GM23338 (cell line): ENCODE measurements around the gene DOCK2. TPM values are rescaled to one million over a fixed set of nuclear protein-coding genes. Genes with fewer than 3 reads are reported as not detected.

Source experiments
- ATAC-seq: fragments of 200-7000 bp; cut with Tn5 transposase; 3 replicates; pipeline ENCODE4 v1.9.1; 2020
- DNase-seq: peaks from one replicate; pipeline ENCODE4 v3.0.0-alpha.2; 2015; ENCODE audit warnings: low spot score
- H2AFZ ChIP-seq: fragments of 200-600 bp; sonication (generic); 2 replicates; pipeline ENCODE4 v1.8.0; 2016; ENCODE audit warnings: antibody characterized with exemption, mild to moderate bottlenecking, moderate library complexity
- H3F3A ChIP-seq: fragments of 200-600 bp; sonication (generic); replicated peaks from 2 replicates; pipeline ENCODE4 v1.8.0; 2017; ENCODE audit warnings: antibody characterized with exemption, mixed run types, low read depth
- H3K27ac ChIP-seq: fragments of 200-600 bp; sonication (generic); 2 replicates; pipeline ENCODE4 v1.6.1; 2016; ENCODE audit warnings: low read depth
- H3K27me3 ChIP-seq: fragments of 200-600 bp; sonication (generic); 2 replicates; pipeline ENCODE4 v1.8.0; 2016; ENCODE audit warnings: mild to moderate bottlenecking, mixed run types, moderate library complexity; ENCODE audit not compliant: insufficient read depth
- H3K36me3 ChIP-seq: fragments of 200-600 bp; sonication (generic); 2 replicates; pipeline ENCODE4 v1.8.0; 2016; ENCODE audit warnings: mild to moderate bottlenecking; ENCODE audit not compliant: insufficient read depth
- H3K4me1 ChIP-seq: fragments of 200-600 bp; sonication (generic); 2 replicates; pipeline ENCODE4 v1.8.0; 2016; ENCODE audit warnings: mild to moderate bottlenecking, moderate library complexity; ENCODE audit not compliant: insufficient read depth
- H3K4me2 ChIP-seq: fragments of 200-600 bp; sonication (generic); 2 replicates; pipeline ENCODE4 v1.7.1; 2017; ENCODE audit warnings: mixed run types
- H3K4me3 ChIP-seq: fragments of 200-600 bp; sonication (generic); 2 replicates; pipeline ENCODE4 v1.6.1; 2016; ENCODE audit warnings: mixed run types
- H3K79me2 ChIP-seq: fragments of 200-600 bp; sonication (generic); replicated peaks from 2 replicates; pipeline ENCODE4 v1.8.0; 2017; ENCODE audit warnings: mild to moderate bottlenecking; ENCODE audit not compliant: insufficient read depth
- H3K9me2 ChIP-seq: fragments of 200-600 bp; sonication (generic); 2 replicates; pipeline ENCODE4 v1.8.0; 2017; ENCODE audit not compliant: insufficient read depth
- H4K20me1 ChIP-seq: fragments of 200-600 bp; sonication (generic); replicated peaks from 2 replicates; pipeline ENCODE4 v1.8.0; 2017; ENCODE audit warnings: mild to moderate bottlenecking; ENCODE audit not compliant: insufficient read depth
- H3K27ac Mint-ChIP-seq: 2 replicates; pipeline ENCODE4 v1.8.0; 2020; ENCODE audit warnings: inconsistent platforms, mild to moderate bottlenecking, moderate library complexity, mixed read lengths
- H3K27me3 Mint-ChIP-seq: 3 replicates; pipeline ENCODE4 v1.8.0; 2022; ENCODE audit warnings: low read depth, mild to moderate bottlenecking, moderate library complexity, mixed read lengths, inconsistent platforms; ENCODE audit not compliant: insufficient read depth, poor library complexity
- H3K36me3 Mint-ChIP-seq: 3 replicates; pipeline ENCODE4 v1.8.0; 2021; ENCODE audit warnings: low read depth, mild to moderate bottlenecking, inconsistent platforms, moderate library complexity, mixed read lengths
- H3K4me1 Mint-ChIP-seq: 3 replicates; pipeline ENCODE4 v1.8.0; 2020; ENCODE audit warnings: mild to moderate bottlenecking, inconsistent platforms, mixed read lengths
- H3K4me3 Mint-ChIP-seq: 3 replicates; pipeline ENCODE4 v1.8.0; 2021; ENCODE audit warnings: moderate library complexity, mild to moderate bottlenecking, inconsistent platforms, mixed read lengths
- H3K9me3 Mint-ChIP-seq: 3 replicates; pipeline ENCODE4 v1.8.0; 2020; ENCODE audit warnings: moderate library complexity, mild to moderate bottlenecking, inconsistent platforms, mixed read lengths
- EZH2 ChIP-seq: fragments of 200-600 bp; sonication (generic); IDR thresholded peaks from one replicate; pipeline ENCODE4 v1.8.0; 2017; ENCODE audit warnings: antibody characterized with exemption, mild to moderate bottlenecking, low read depth; ENCODE audit not compliant: unreplicated experiment
- EZH2phosphoT487 ChIP-seq: fragments of 200-600 bp; sonication (generic); IDR thresholded peaks from one replicate; pipeline ENCODE4 v1.8.1; 2018; ENCODE audit warnings: antibody characterized with exemption; ENCODE audit not compliant: unreplicated experiment
- NANOG ChIP-seq: IDR thresholded peaks from 2 replicates; pipeline ENCODE4 v1.6.1; 2016; ENCODE audit warnings: antibody characterized with exemption, borderline replicate concordance
- STAT1 ChIP-seq: IDR thresholded peaks from one replicate; pipeline ENCODE4 v1.6.1; 2016; ENCODE audit warnings: antibody characterized with exemption; ENCODE audit not compliant: unreplicated experiment
- ZNF114 ChIP-seq: fragments of 250-450 bp; sonication (Bioruptor Pico); IDR thresholded peaks from 2 replicates; pipeline ENCODE4 v1.5.0; 2020; ENCODE audit warnings: mild to moderate bottlenecking, moderate library complexity
- ZNF331 ChIP-seq: fragments of 250-450 bp; sonication (Bioruptor Pico); IDR thresholded peaks from 2 replicates; pipeline ENCODE4 v1.5.0; 2020; ENCODE audit warnings: low read depth, mild to moderate bottlenecking, moderate library complexity
- ZNF462 ChIP-seq: fragments of 250-450 bp; sonication (Bioruptor Pico); IDR thresholded peaks from 2 replicates; pipeline ENCODE4 v1.5.0; 2020; ENCODE audit warnings: mild to moderate bottlenecking, moderate library complexity
- polyA plus RNA-seq: library from polyadenylated mRNA; unstranded; fragments of >200 nt; fragmentation: Nextera tagmentation; extraction: Ambion mirVana; gene quantifications from 2 replicates; pipeline ENCODE4 v1.2.1, GENCODE V29; 2016
- total RNA-seq: library from RNA; depleted of rRNA; stranded (reverse); fragments of >200 nt; shearing (Covaris generic); gene quantifications from 2 replicates; pipeline ENCODE4 v1.2.3, GENCODE V29; 2014
- TF ChIP-seq, protein P1 (sequence below), 2 experiments: fragments of 200-600 bp in 1 of 2; sonication (generic) in 1 of 2; conservative IDR thresholded peaks; 2 replicates each; pipeline versions ENCODE4 v1.5.1 to v1.6.1; 2016 to 2017; ENCODE audit warnings: antibody characterized with exemption in 2 of 2, low read depth in 2 of 2, mild to moderate bottlenecking in 2 of 2, moderate library complexity in 1 of 2
- TF ChIP-seq, protein P2 (sequence below): IDR thresholded peaks from 2 replicates; pipeline ENCODE4 v1.6.1; 2016; ENCODE audit warnings: antibody characterized with exemption

Gene DOCK2
- total and polyA plus RNA-seq, 2 experiments from 2014 or later: 3.7 to 9.4 TPM

DNA sequence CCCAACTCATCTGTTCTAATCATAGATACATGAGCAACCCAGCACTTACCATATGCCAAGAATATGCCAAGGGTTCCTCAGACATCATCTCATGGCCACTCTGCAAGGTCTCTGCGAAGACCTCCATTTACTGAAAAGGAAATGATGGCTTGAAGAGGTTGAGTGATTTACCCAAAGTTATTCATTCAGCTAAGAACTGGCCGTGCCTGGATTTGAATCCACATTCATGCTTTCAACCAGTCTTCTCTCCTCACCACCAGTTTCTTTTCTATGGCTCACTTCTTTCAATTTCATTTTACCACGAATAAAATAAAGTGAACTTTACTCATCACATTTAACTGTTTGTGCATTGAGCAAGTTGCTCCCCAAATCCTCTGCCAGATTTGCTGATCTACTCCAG lies 441.4 kb downstream of the DOCK2 start:
- H3K9me2 ChIP-seq: no peaks in the 10 kb centered on the region
- peaks cover 4% of the 10 kb centered on the region for H3K27me3 Mint-ChIP-seq
- H3K36me3 ChIP-seq: no peaks in the 10 kb centered on the region
- H3K36me3 Mint-ChIP-seq: no peaks in the 10 kb centered on the region
- H4K20me1 ChIP-seq: no peaks in the 10 kb centered on the region
- no peak for DNase-seq
- ATAC-seq: no peak
- H3K4me1 ChIP-seq: no peaks in the 10 kb centered on the region
- no peak overlapping the region for H3K27ac ChIP-seq
- no peak overlapping the region for H3K4me3 Mint-ChIP-seq
- no peaks in the 10 kb centered on the region for H3K4me1 Mint-ChIP-seq
- no peaks in the 10 kb centered on the region for H3K27me3 ChIP-seq
- H3K27ac Mint-ChIP-seq: no peak overlapping the region
- H2AFZ ChIP-seq: no peak overlapping the region
- no peak overlapping the region for H3K4me2 ChIP-seq
- H3K79me2 ChIP-seq: no peaks in the 10 kb centered on the region
- H3K9me3 Mint-ChIP-seq: no peaks in the 10 kb centered on the region
- no peak for TF ChIP-seq ZNF114
- TF ChIP-seq NANOG: no peak
- no peak for TF ChIP-seq STAT1
- no peak for TF ChIP-seq EZH2phosphoT487
- TF ChIP-seq, protein P1, sequence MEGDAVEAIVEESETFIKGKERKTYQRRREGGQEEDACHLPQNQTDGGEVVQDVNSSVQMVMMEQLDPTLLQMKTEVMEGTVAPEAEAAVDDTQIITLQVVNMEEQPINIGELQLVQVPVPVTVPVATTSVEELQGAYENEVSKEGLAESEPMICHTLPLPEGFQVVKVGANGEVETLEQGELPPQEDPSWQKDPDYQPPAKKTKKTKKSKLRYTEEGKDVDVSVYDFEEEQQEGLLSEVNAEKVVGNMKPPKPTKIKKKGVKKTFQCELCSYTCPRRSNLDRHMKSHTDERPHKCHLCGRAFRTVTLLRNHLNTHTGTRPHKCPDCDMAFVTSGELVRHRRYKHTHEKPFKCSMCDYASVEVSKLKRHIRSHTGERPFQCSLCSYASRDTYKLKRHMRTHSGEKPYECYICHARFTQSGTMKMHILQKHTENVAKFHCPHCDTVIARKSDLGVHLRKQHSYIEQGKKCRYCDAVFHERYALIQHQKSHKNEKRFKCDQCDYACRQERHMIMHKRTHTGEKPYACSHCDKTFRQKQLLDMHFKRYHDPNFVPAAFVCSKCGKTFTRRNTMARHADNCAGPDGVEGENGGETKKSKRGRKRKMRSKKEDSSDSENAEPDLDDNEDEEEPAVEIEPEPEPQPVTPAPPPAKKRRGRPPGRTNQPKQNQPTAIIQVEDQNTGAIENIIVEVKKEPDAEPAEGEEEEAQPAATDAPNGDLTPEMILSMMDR (conservative IDR thresholded peaks at IDR 0.05; ENCODE audit: low read depth in 2 of 2): no peak
- TF ChIP-seq, protein P2, sequence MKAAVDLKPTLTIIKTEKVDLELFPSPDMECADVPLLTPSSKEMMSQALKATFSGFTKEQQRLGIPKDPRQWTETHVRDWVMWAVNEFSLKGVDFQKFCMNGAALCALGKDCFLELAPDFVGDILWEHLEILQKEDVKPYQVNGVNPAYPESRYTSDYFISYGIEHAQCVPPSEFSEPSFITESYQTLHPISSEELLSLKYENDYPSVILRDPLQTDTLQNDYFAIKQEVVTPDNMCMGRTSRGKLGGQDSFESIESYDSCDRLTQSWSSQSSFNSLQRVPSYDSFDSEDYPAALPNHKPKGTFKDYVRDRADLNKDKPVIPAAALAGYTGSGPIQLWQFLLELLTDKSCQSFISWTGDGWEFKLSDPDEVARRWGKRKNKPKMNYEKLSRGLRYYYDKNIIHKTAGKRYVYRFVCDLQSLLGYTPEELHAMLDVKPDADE: no peak
- TF ChIP-seq ZNF331 (CRISPR knock-in tag): no peak
- TF ChIP-seq ZNF462 (CRISPR knock-in tag): no peak
- no peak for TF ChIP-seq EZH2
- no peak overlapping the region for H3K4me3 ChIP-seq
- H3F3A ChIP-seq: no peaks in the 10 kb centered on the region
